Measurements from ENCODE around the gene OGDH. TPM values are rescaled to one million over a fixed set of nuclear protein-coding genes. Genes with fewer than 3 reads are reported as not detected.
A peak's percentile ranks its signal among the peaks of the same experiment; 100 is the strongest.

Gene OGDH
- total and polyA plus RNA-seq, 7 donors, result 176 to 500 (median 252) TPM

GRCh38 chr7:44673771-44674170 lies 67.3 kb downstream of the OGDH start:
- WGBS, 3 donors, result 86 to 88% (median 87%) methylated on average over 6 of the region's 6 CpGs
- Histone ChIP-seq H3K36me3 (ENCODE audit: insufficient read depth in 1 of 2, low read depth in 1 of 2) (peaks cover 3 to 73% of the 10 kb centered on the region in 2 donors), H3K4me3 (no peak overlapping the region), H3K9me3 (no peaks in the 10 kb centered on the region), H3K27me3 (ENCODE audit: insufficient read depth in 3 of 3, low read length in 2 of 3) (no peaks in the 10 kb centered on the region), H3K27ac (no peak overlapping the region), H3K4me1 (peaks cover 9% of the 10 kb centered on the region)
- TF ChIP-seq CTCF (IDR thresholded peaks at IDR 0.05), result no peak
- ATAC-seq (no peak), DNase-seq (no peak)
- intact Hi-C loops (cut with DNase I), result no loop called here

- Histone ChIP-seq H3K4me3 (no peak overlapping the region), H3K27me3 (ENCODE audit: insufficient read depth in 3 of 3, low read length in 2 of 3) (no peaks in the 10 kb centered on the region), H3K36me3 (ENCODE audit: insufficient read depth in 1 of 2, low read depth in 1 of 2) (peaks cover 3 to 71% of the 10 kb centered on the region in 2 donors), H3K27ac (no peak overlapping the region), H3K4me1 (peaks cover 15% of the 10 kb centered on the region), H3K9me3 (no peaks in the 10 kb centered on the region)
- DNase-seq, result no peak
- ATAC-seq, result no peak
- no peak for TF ChIP-seq CTCF (IDR thresholded peaks at IDR 0.05)
- WGBS, 3 donors, result 96 to 99% (median 97%) methylated on average over 7 of the region's 7 CpGs
- intact Hi-C loops (cut with DNase I), result no loop called here
Observed at GRCh38 chr7:44674381-44674780, 68.0 kb downstream of the OGDH start.

GRCh38 chr7:44676776-44677175 lies 70.3 kb downstream of the OGDH start:
- Histone ChIP-seq H3K27me3 (ENCODE audit: insufficient read depth in 3 of 3, low read length in 2 of 3) (no peaks in the 10 kb centered on the region), H3K27ac (no peak overlapping the region), H3K36me3 (ENCODE audit: insufficient read depth in 1 of 2, low read depth in 1 of 2) (peaks cover 6 to 90% of the 10 kb centered on the region in 2 donors), H3K4me3 (no peak overlapping the region), H3K4me1 (peaks cover 24% of the 10 kb centered on the region), H3K9me3 (no peaks in the 10 kb centered on the region)
- ATAC-seq (no peak), DNase-seq (no peak)
- no peak for TF ChIP-seq CTCF (IDR thresholded peaks at IDR 0.05)
- 94 to 99% (median 96%) methylated on average over 4 of the region's 4 CpGs for WGBS, 3 donors
- intact Hi-C loops (cut with DNase I), result no loop called here

GRCh38 chr7:44678101-44678470 lies 71.7 kb downstream of the OGDH start:
- H3K27me3 ChIP-seq (ENCODE audit: insufficient read depth in 3 of 3, low read length in 2 of 3), result no peaks in the 10 kb centered on the region
- no peaks in the 10 kb centered on the region for H3K9me3 ChIP-seq
- peaks cover 6 to 96% of the 10 kb centered on the region in 2 donors for H3K36me3 ChIP-seq (ENCODE audit: insufficient read depth in 1 of 2, low read depth in 1 of 2)
- no peak for DNase-seq
- 65 to 79% (median 75%) methylated on average over 4 of the region's 4 CpGs for WGBS, 3 donors
- intact Hi-C loops (cut with DNase I), result no loop called here
- ATAC-seq, result peak in 2 of 4 donors; percentile 3 to 20
- peaks cover 24% of the 10 kb centered on the region for H3K4me1 ChIP-seq
- peak overlapping the region; percentile 74 for H3K27ac ChIP-seq
- TF ChIP-seq CTCF (IDR thresholded peaks at IDR 0.05), result no peak
- no peak overlapping the region for H3K4me3 ChIP-seq

- intact Hi-C loops (cut with DNase I), result no loop called here
- ATAC-seq, result peak; percentile 52 to 60 (median 56)
- DNase-seq, result peak; percentile 44 to 72
- Histone ChIP-seq H3K4me3 (no peak overlapping the region), H3K36me3 (ENCODE audit: insufficient read depth in 1 of 2, low read depth in 1 of 2) (peaks cover 6 to 96% of the 10 kb centered on the region in 2 donors), H3K9me3 (no peaks in the 10 kb centered on the region), H3K27ac (peak overlapping the region; percentile 74), H3K4me1 (peaks cover 24% of the 10 kb centered on the region), H3K27me3 (ENCODE audit: insufficient read depth in 3 of 3, low read length in 2 of 3) (no peaks in the 10 kb centered on the region)
- TF ChIP-seq CTCF (IDR thresholded peaks at IDR 0.05), result no peak
- WGBS, 3 donors, result 45 to 53% (median 51%) methylated on average over 5 of the region's 5 CpGs
Observed at GRCh38 chr7:44678471-44679179, 72.2 kb downstream of the OGDH start.

Measured in psoas muscle (tissue), 8 donors.